AG04450 (cell line): ENCODE data around the gene KAT14. TPM values are rescaled to one million over a fixed set of nuclear protein-coding genes. Genes with fewer than 3 reads are reported as not detected.

Experiments used
- CTCF ChIA-PET: fragments of 300-600, 350-600 bp; formaldehyde crosslinking; extraction: SDS; loops from one replicate; lab custom pipeline; 2022; ENCODE audit warnings: antibody characterized with exemption, inconsistent platforms; lab: Charles Lee
- POLR2A ChIA-PET: fragments of 350-600 bp; formaldehyde crosslinking; extraction: SDS; loops from one replicate; lab custom pipeline; 2021; ENCODE audit warnings: antibody characterized with exemption, inconsistent platforms; lab: Yijun Ruan, JAX
- DNase-seq: peaks from one replicate; pipeline ENCODE4 v3.0.0-alpha.2; 2011; ENCODE audit warnings: low read depth, low spot score
- H3K27ac ChIP-seq: one replicate; pipeline ENCODE4 v1.5.1; 2012; ENCODE audit warnings: low read depth, low read length, control low read depth
- H3K27me3 ChIP-seq: one replicate; pipeline ENCODE4 v1.6.0; 2012; ENCODE audit warnings: low read length; ENCODE audit not compliant: control insufficient read depth, insufficient read depth
- H3K4me3 ChIP-seq: 2 replicates; pipeline ENCODE4 v1.5.1; 2011; ENCODE audit warnings: mild to moderate bottlenecking, low read depth, low read length, control low read depth
- H3K9me3 ChIP-seq: 2 replicates; pipeline ENCODE4 v1.5.1; 2012; ENCODE audit warnings: low read length; ENCODE audit not compliant: control insufficient read depth, insufficient read depth
- polyA plus RNA-seq: library from polyadenylated mRNA; depleted of rRNA; stranded (reverse); fragments of >200 nt; gene quantifications from 2 replicates; pipeline ENCODE4 v1.2.3, GENCODE V29; 2011
- TF ChIP-seq, protein P1 (sequence below): IDR thresholded peaks from 2 replicates; pipeline ENCODE4 v1.5.1; 2011; ENCODE audit warnings: low read depth, low read length, control low read depth, inconsistent platforms

Gene KAT14
- polyA plus RNA-seq, 1 experiment: 12.2 TPM

DNA sequence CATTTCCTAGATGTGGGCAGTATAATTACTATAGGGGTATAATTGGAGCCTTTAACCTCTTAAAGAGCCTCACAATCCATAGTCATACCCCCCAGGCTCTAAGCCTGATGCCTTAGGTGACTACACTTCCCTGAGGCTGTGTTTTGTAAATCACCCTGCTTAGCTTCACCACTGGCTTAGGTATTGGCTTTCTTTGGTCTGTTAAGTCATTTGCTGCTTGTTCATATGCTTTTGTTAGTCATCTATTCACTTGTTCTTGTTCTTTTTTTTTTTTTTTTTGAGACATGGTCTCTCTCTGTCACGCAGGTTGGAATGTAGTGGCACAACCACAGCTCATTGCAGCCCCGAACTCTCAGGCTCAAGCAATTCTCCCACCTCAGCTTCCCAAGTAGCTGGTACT lies 26.7 kb downstream of the KAT14 start:
- TF ChIP-seq, protein P1, sequence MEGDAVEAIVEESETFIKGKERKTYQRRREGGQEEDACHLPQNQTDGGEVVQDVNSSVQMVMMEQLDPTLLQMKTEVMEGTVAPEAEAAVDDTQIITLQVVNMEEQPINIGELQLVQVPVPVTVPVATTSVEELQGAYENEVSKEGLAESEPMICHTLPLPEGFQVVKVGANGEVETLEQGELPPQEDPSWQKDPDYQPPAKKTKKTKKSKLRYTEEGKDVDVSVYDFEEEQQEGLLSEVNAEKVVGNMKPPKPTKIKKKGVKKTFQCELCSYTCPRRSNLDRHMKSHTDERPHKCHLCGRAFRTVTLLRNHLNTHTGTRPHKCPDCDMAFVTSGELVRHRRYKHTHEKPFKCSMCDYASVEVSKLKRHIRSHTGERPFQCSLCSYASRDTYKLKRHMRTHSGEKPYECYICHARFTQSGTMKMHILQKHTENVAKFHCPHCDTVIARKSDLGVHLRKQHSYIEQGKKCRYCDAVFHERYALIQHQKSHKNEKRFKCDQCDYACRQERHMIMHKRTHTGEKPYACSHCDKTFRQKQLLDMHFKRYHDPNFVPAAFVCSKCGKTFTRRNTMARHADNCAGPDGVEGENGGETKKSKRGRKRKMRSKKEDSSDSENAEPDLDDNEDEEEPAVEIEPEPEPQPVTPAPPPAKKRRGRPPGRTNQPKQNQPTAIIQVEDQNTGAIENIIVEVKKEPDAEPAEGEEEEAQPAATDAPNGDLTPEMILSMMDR: no peak
- Histone ChIP-seq H3K4me3 (no peak overlapping the region), H3K9me3 (no peaks in the 10 kb centered on the region), H3K27ac (no peak overlapping the region), H3K27me3 (no peaks in the 10 kb centered on the region)
- POLR2A ChIA-PET: no interaction called here
- DNase-seq: no peak
- CTCF ChIA-PET: no interaction called here

DNA sequence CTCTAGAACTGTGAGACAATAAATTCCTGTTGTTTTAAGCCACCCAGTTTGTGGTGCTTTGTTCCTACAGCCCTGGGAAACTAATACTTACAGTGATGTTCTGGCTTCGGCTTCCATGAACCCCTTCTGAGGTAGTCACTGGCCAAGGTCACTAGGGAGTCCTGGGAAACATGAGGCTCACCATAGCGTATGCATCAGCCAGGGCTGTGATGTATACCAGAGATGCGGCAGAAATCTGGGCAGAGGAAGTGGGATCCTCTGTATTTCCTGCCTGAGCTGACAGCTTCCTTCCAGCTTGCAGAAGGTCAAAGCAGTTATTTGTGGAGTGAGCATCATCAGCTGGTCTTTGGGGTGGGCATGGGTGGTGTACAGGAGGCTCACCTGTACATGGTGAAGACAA lies 27.9 kb downstream of the KAT14 start:
- no peaks in the 10 kb centered on the region for H3K27me3 ChIP-seq
- TF ChIP-seq, protein P1: no peak
- H3K27ac ChIP-seq: no peak overlapping the region
- ChIA-PET POLR2A (no interaction called here), CTCF (interaction anchor here (0.5 kb wide), 1 partner anchor 40 kb away, joined by 3 read pairs; no protein-coding TSS in a partner anchor)
- H3K4me3 ChIP-seq: no peak overlapping the region
- DNase-seq: no peak
- H3K9me3 ChIP-seq: no peaks in the 10 kb centered on the region

DNA sequence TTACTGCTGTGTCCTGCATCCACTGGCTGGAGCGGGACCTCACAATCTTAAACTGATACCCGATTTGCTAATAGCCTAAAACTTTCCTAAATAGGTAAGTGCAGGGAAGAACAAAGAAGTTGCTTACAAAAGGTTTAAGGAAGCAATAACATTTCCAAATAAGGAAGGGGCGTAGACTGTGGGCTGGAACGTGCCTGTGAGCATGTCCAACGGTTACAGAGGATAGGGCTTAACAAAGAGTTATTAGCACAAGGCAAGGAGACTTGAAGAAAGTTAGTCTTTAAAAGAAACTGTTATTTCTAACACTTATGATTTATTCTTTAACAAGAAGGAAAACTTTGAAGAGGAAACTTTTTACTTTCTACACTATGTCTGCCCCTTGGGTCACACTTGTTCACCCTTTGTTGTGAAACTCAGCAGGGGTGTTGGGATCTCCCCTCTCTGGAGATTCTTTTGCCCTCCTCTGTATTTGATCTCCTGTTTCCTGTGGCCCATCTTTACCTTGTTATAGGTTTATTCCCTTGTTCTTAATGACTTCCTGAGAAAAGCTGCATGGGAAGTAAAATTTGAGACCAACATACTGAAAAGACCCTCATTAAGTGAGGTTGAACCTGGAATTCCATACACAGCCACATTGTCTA lies 28.7 kb downstream of the KAT14 start:
- TF ChIP-seq, protein P1: no peak
- no peak for DNase-seq
- no peak overlapping the region for H3K27ac ChIP-seq
- no peaks in the 10 kb centered on the region for H3K27me3 ChIP-seq
- no peak overlapping the region for H3K4me3 ChIP-seq
- CTCF ChIA-PET: interaction anchor here (0.5 kb wide), 1 partner anchor 39 kb away, joined by 3 read pairs; no protein-coding TSS in a partner anchor
- POLR2A ChIA-PET: no interaction called here
- H3K9me3 ChIP-seq: no peaks in the 10 kb centered on the region

DNA sequence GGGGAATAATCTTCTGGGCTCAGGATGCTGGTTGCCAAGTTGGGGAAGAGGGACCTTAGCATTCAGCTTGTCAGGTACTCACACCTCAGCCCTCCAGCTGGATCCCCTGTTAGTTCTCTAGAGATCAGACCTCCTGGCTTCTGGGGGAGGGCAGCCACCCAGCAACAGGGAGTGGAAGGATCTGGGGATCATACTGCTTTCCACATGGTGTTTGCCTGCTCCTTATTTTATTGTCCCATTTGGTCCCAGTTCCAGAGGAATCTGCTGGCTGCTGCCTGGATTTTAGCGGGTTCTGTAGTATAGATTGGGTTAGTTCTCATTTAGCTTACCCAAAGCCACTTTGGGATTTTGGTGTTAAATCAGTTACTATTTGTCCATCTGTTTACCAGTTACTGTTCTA lies 29.3 kb downstream of the KAT14 start:
- TF ChIP-seq, protein P1: no peak
- no peaks in the 10 kb centered on the region for H3K9me3 ChIP-seq
- POLR2A ChIA-PET: no interaction called here
- no peak for DNase-seq
- CTCF ChIA-PET: no interaction called here
- no peaks in the 10 kb centered on the region for H3K27me3 ChIP-seq
- no peak overlapping the region for H3K27ac ChIP-seq
- no peak overlapping the region for H3K4me3 ChIP-seq

DNA sequence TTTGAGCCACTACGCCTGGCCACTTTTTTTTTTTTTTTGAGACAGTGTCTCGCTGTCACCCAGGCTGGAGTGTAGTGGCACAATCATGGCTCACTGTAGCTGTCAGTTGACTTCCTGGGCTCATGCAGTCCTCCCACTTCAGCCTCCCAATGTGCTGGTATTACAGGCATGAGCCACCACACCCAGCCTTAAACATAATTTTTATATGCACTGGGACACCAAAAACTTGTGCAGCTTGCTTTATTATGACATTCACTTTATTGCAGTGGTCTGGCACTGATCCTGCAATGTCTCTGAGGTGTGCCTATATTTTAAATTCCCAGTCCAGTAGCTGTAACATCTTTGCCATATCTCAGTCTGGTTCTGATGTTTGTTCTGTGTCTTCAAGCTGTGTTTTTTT lies 34.7 kb downstream of the KAT14 start:
- CTCF ChIA-PET: interaction anchor here (0.7 kb wide), 1 partner anchor 42 kb away, joined by 5 read pairs; no protein-coding TSS in a partner anchor

More for the DNA sequence above, 34.7 kb downstream of the KAT14 start:
- Histone ChIP-seq H3K27ac (no peak overlapping the region), H3K27me3 (no peaks in the 10 kb centered on the region), H3K9me3 (no peaks in the 10 kb centered on the region), H3K4me3 (no peak overlapping the region)
- POLR2A ChIA-PET: no interaction called here
- DNase-seq: no peak
- TF ChIP-seq, protein P1: no peak
